HG03558 (cell line): Measurements from ENCODE around the gene SF3B4.
A peak's percentile ranks its signal among the peaks of the same experiment; 100 is the strongest.

Source experiments
- ATAC-seq: cut with Tn5 transposase; IDR thresholded peaks from one replicate; pipeline ENCODE4 v1.9.1; 2021; ENCODE audit warnings: moderate number of reproducible peaks; ENCODE audit not compliant: unreplicated experiment; ENCODE audit errors: extremely low read depth

The SF3B4 gene

GRCh38 chr1:149934356-149934755 lies 6.8 kb upstream of the SF3B4 start:
- no peak for ATAC-seq

GRCh38 chr1:149933208-149933607 lies 5.6 kb upstream of the SF3B4 start:
- no peak for ATAC-seq

GRCh38 chr1:149932474-149932873 lies 4.9 kb upstream of the SF3B4 start:
- ATAC-seq, result no peak

- ATAC-seq, result no peak
Measured at GRCh38 chr1:149931212-149931790, 3.7 kb upstream of the SF3B4 start.

- no peak for ATAC-seq
Measured at GRCh38 chr1:149929856-149930255, 2.3 kb upstream of the SF3B4 start.

- ATAC-seq, result no peak
Measured at GRCh38 chr1:149928401-149928724, 760 bp upstream of the SF3B4 start.

- ATAC-seq, result no peak
Measured at GRCh38 chr1:149927056-149927562, 494 bp downstream of the SF3B4 start.

GRCh38 chr1:149926296-149926695 lies 1.3 kb downstream of the SF3B4 start:
- no peak for ATAC-seq

GRCh38 chr1:149925751-149926150 lies 1.9 kb downstream of the SF3B4 start:
- ATAC-seq, result no peak

GRCh38 chr1:149925345-149925744 lies 2.3 kb downstream of the SF3B4 start:
- ATAC-seq, result no peak

GRCh38 chr1:149923626-149924025 lies 4.0 kb downstream of the SF3B4 start:
- no peak for ATAC-seq

GRCh38 chr1:149917571-149918144 lies 9.9 kb downstream of the SF3B4 start, which contains the start of gene SV2A:
Gene SV2A (minus strand): TSS chr1:149917844. CDS start chr1:149913840, 4,004 bp downstream.
- ATAC-seq, result no peak

- no peak for ATAC-seq
Measured at GRCh38 chr1:149916898-149917252, 10.7 kb downstream of the SF3B4 start.

- ATAC-seq, result no peak
Measured at GRCh38 chr1:149916193-149916897, 11.3 kb downstream of the SF3B4 start.

GRCh38 chr1:149915429-149916192 lies 12.0 kb downstream of the SF3B4 start:
- no peak for ATAC-seq

GRCh38 chr1:149914545-149914944 lies 13.1 kb downstream of the SF3B4 start:
- ATAC-seq, result no peak

- no peak for ATAC-seq
Measured at GRCh38 chr1:149906570-149907075, 21.0 kb downstream of the SF3B4 start.

- no peak for ATAC-seq
Measured at GRCh38 chr1:149903836-149904491, 23.6 kb downstream of the SF3B4 start.

GRCh38 chr1:149899460-149900284 lies 27.9 kb downstream of the SF3B4 start, which contains the start of gene BOLA1:
Gene BOLA1 (plus strand): TSS chr1:149899568. CDS start chr1:149900060, 492 bp downstream.
- peak; percentile 86 for ATAC-seq
